ENCODE measurements around the gene GRIN2A.

The GRIN2A gene

DNA sequence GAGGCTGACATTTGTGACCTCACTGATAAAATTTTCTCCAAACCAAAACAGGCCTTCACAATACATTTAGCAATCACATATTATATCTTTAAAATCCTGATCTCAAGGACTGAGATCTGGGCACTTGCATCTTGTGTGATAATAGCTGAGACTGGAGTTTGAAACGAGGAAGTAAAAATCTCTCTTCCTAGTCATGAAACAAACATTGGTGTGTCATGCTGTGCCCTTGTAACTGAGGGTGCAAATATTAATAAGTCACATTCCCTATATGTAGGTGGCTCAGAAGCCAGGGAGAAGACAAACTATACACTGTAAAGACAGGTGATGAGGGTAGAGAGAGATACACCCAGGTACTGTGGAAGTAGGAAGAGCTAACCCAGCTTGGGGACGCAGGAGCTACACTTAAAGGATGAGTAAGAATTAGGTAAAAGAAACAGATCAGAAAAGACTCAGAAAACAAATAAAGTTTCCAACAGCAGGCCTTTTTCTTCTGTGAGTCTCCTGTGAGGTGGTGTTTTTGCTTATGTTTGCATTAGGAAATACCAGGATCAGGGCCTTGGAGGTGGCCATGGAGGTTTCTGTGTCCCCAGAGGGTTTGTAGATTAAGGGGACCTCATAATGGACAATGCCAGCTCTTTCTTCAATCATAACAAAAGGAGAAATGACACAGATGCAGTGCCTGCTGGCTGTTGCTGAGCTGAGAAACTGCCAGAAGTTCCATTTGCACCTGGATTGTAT is 335.7 kb downstream of the GRIN2A start:
- H3K36me3 ChIP-seq (ENCODE audit: low read depth) = no peaks in the 10 kb centered on the region
- no peak overlapping the region for H3K4me3 ChIP-seq (ENCODE audit: severe bottlenecking)
- peak overlapping the region; percentile 88 for H3K27ac ChIP-seq (ENCODE audit: poor library complexity, severe bottlenecking)
- H3K27me3 ChIP-seq (ENCODE audit: insufficient read depth, poor library complexity, severe bottlenecking) = no peaks in the 10 kb centered on the region
- H3K4me1 ChIP-seq (ENCODE audit: insufficient read depth, poor library complexity, severe bottlenecking) = peaks cover 34% of the 10 kb centered on the region
- no peaks in the 10 kb centered on the region for H3K9me3 ChIP-seq (ENCODE audit: severe bottlenecking)
- DNase-seq (ENCODE audit: low spot score) = no peak
- ATAC-seq (ENCODE audit: low read depth) = peak; percentile 30; the same call in 2 of the 3 replicates
- TF ChIP-seq, protein P1, sequence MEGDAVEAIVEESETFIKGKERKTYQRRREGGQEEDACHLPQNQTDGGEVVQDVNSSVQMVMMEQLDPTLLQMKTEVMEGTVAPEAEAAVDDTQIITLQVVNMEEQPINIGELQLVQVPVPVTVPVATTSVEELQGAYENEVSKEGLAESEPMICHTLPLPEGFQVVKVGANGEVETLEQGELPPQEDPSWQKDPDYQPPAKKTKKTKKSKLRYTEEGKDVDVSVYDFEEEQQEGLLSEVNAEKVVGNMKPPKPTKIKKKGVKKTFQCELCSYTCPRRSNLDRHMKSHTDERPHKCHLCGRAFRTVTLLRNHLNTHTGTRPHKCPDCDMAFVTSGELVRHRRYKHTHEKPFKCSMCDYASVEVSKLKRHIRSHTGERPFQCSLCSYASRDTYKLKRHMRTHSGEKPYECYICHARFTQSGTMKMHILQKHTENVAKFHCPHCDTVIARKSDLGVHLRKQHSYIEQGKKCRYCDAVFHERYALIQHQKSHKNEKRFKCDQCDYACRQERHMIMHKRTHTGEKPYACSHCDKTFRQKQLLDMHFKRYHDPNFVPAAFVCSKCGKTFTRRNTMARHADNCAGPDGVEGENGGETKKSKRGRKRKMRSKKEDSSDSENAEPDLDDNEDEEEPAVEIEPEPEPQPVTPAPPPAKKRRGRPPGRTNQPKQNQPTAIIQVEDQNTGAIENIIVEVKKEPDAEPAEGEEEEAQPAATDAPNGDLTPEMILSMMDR (IDR thresholded peaks at IDR 0.05; ENCODE audit: poor library complexity, severe bottlenecking) = no peak

DNA sequence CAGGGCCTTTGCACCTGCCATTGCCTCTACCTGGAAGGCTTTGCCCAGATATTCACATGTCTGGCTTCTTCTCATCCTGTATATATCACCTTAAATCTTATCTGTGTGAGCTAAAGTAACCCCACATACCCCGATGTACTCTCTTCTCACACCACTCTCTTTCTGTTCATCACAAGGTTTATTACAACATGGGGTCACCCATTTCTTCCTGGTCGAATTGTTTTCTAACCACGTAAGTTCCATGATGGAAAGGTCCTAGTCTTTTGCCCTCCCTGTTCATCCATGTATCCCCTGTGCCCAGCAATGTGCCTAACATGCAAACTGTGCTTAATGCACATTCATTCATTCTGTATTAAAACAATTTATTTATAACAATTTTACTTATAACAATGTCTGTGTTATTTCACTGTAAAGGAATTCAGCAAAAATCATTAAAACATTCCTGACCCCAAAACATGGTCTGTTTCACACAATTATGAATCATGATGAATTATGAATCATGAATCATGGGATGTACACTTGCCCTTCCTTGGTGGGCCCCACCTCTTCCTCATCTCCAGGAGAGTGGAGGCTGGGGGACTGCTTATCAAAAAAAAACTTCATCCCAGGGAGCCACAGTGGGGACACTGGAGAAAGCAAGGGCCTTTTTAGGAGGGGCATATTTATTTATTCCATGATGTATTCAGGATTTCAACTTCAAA is 336.4 kb downstream of the GRIN2A start:
- H3K4me3 ChIP-seq (ENCODE audit: severe bottlenecking) = no peak overlapping the region
- TF ChIP-seq, protein P1 (IDR thresholded peaks at IDR 0.05; ENCODE audit: poor library complexity, severe bottlenecking) = no peak
- peak overlapping the region; percentile 88 for H3K27ac ChIP-seq (ENCODE audit: poor library complexity, severe bottlenecking)
- H3K9me3 ChIP-seq (ENCODE audit: severe bottlenecking) = no peaks in the 10 kb centered on the region
- no peaks in the 10 kb centered on the region for H3K27me3 ChIP-seq (ENCODE audit: insufficient read depth, poor library complexity, severe bottlenecking)
- no peaks in the 10 kb centered on the region for H3K36me3 ChIP-seq (ENCODE audit: low read depth)
- H3K4me1 ChIP-seq (ENCODE audit: insufficient read depth, poor library complexity, severe bottlenecking) = peaks cover 34% of the 10 kb centered on the region
- DNase-seq (ENCODE audit: low spot score) = peak; percentile 58
- ATAC-seq (ENCODE audit: low read depth) = peak; percentile 93

DNA sequence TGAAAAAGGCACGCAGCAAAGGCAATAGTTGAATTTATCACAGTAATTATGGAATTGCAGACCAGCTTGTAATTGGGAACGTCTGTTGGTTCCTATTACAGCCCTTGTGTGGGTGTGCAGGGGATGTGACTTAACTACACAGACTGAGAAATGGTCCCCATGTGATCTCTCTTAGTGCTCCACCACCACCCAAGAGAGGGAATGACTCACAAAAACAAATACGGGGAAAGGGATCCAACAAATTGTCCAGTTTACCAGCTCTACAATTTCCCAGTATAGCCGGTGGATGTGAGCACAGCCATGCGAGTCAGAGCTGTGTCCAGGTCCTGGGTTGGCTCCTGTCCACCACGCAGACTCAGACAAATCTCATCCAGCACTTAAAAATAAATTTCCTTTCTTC is 337.9 kb downstream of the GRIN2A start:
- H3K4me3 ChIP-seq (ENCODE audit: severe bottlenecking) = no peak overlapping the region
- TF ChIP-seq, protein P1 (IDR thresholded peaks at IDR 0.05; ENCODE audit: poor library complexity, severe bottlenecking) = no peak
- H3K9me3 ChIP-seq (ENCODE audit: severe bottlenecking) = no peaks in the 10 kb centered on the region
- peaks cover 34% of the 10 kb centered on the region for H3K4me1 ChIP-seq (ENCODE audit: insufficient read depth, poor library complexity, severe bottlenecking)
- no peaks in the 10 kb centered on the region for H3K27me3 ChIP-seq (ENCODE audit: insufficient read depth, poor library complexity, severe bottlenecking)
- no peak for DNase-seq (ENCODE audit: low spot score)
- peak overlapping the region; percentile 88 for H3K27ac ChIP-seq (ENCODE audit: poor library complexity, severe bottlenecking)
- no peaks in the 10 kb centered on the region for H3K36me3 ChIP-seq (ENCODE audit: low read depth)
- no peak for ATAC-seq (ENCODE audit: low read depth)

DNA sequence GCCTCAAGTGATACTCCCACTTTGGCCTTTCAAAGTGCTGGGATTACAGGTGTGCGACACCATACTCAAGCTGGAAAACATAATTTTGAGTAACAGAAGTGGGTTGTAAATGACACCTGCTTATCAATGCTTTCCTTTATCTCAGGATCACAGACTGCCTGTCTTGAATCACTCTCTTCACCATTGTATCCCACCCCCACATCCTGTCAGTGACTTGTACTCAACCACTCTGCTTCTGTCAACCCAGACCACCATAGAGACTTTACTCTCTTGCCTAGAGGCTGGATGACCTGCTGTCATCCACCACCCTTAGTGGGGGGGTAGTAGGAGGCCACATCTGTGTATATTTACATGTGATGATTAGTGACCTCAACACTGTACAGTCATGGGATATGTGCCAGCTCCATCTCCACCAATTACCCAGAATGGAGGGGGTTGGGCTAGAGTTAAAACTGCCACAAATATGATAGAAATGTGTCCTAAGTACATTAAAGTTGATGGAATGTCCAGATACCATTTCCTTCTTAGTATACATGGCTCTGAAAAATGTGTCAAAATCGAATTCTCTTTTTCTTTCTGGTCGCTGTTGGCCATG is 338.7 kb downstream of the GRIN2A start:
- Histone ChIP-seq H3K4me3 (ENCODE audit: severe bottlenecking) (no peak overlapping the region), H3K27ac (ENCODE audit: poor library complexity, severe bottlenecking) (peak overlapping the region; percentile 88), H3K36me3 (ENCODE audit: low read depth) (no peaks in the 10 kb centered on the region), H3K27me3 (ENCODE audit: insufficient read depth, poor library complexity, severe bottlenecking) (no peaks in the 10 kb centered on the region), H3K4me1 (ENCODE audit: insufficient read depth, poor library complexity, severe bottlenecking) (peaks cover 34% of the 10 kb centered on the region), H3K9me3 (ENCODE audit: severe bottlenecking) (no peaks in the 10 kb centered on the region)
- DNase-seq (ENCODE audit: low spot score) (no peak), ATAC-seq (ENCODE audit: low read depth) (no peak)
- TF ChIP-seq, protein P1 (IDR thresholded peaks at IDR 0.05; ENCODE audit: poor library complexity, severe bottlenecking) = no peak
